H1 (cell line): ENCODE results near the gene TXNDC5. TPM values are rescaled to one million over a fixed set of nuclear protein-coding genes. Genes with fewer than 3 reads are reported as not detected.

ENCODE experiments used
- BACH1 ChIP-seq: IDR thresholded peaks from 2 replicates; pipeline ENCODE4 v1.6.1; 2012; ENCODE audit warnings: low read length, improper control_type of control experiment
- EGR1 ChIP-seq: IDR thresholded peaks from 2 replicates; pipeline ENCODE4 v1.6.1; 2011; ENCODE audit warnings: low read depth, low read length, borderline replicate concordance
- RFX5 ChIP-seq: IDR thresholded peaks from 2 replicates; pipeline ENCODE4 v1.6.1; 2011; ENCODE audit warnings: low read depth, low read length, improper control_type of control experiment, borderline replicate concordance
- polyA plus RNA-seq, 7 experiments: library from polyadenylated mRNA; depleted of rRNA in 3 of 7; stranded (reverse) in 5 of 7; unstranded in 2 of 7; fragments of >200 nt in 5 of 7; fragments of 200-250 nt in 2 of 7; gene quantifications; 1 replicate in 5 of 7; 2 replicates in 1 of 7; 4 replicates in 1 of 7; pipeline versions ENCODE4 v1.2.1 to v1.2.3, GENCODE V29; 2011 to 2013; ENCODE audit warnings: missing spikeins in 2 of 7, mixed read lengths in 2 of 7
- total RNA-seq: library from RNA; stranded (reverse); fragmentation: NEBNext Ultra II Directional; extraction: Animal tissue kit (Norgen Biotek cat#: 25700); gene quantifications from 2 replicates; pipeline ENCODE4 v1.2.1, GENCODE V29; 2021

TXNDC5 gene
- total and polyA plus RNA-seq, 2 of the 8 experiments (the other 6 are each of a cell fraction or from before 2014, with no cell fraction given) = 114 to 172 TPM

GRCh38 chr6:7911345-7911725 is 747 bp upstream of the TXNDC5 start (continued):
- no peak for TF ChIP-seq RFX5
- TF ChIP-seq BACH1 = no peak
- no peak for TF ChIP-seq EGR1
